A673 (cell line): ENCODE results near the gene LRP1B.

Experiments used
- EZH2 ChIP-seq: fragments of 200-600 bp; sonication (generic); IDR thresholded peaks from 2 replicates; pipeline ENCODE4 v1.6.1; 2017; ENCODE audit warnings: borderline replicate concordance, low read depth, mild to moderate bottlenecking, mixed read lengths, antibody characterized with exemption, low read length; ENCODE audit not compliant: poor library complexity, severe bottlenecking
- TF ChIP-seq, protein P1 (sequence below): fragments of 300-800, 200-600 bp; sonication (generic); conservative IDR thresholded peaks from 2 replicates; pipeline ENCODE4 v1.5.1; 2017; ENCODE audit warnings: low read depth, mild to moderate bottlenecking, antibody characterized with exemption, low read length, moderate library complexity, mixed read lengths

DNA sequence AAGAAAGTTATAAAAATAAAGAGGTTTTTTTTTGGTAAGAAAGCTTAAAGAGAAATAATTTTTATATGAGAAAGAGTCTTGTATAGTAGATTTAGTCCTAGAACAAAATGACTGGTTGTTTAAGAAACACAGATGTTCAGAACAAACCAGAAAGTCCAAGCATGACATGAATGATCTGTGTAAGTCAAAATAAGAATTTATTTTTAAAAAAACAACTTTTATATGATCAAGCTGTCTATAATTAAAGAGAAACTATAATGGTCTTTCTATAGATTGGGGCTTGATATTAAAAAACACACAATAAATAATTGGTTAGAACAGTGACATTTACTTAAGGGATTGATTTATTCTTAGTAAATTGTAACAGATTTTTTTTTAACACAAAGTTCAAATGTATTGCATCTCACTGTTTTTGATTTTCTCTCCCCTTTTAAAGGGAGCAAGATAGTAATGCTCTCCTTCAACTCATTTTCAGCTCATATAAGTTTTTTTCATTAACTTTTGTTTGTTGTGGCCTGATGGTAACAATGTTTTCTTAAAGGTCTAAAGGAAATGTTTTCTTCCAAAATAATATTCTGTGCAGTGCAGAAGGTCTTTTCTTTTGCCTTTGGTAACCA, 1256.8 kb downstream of the LRP1B start:
- TF ChIP-seq, protein P1, sequence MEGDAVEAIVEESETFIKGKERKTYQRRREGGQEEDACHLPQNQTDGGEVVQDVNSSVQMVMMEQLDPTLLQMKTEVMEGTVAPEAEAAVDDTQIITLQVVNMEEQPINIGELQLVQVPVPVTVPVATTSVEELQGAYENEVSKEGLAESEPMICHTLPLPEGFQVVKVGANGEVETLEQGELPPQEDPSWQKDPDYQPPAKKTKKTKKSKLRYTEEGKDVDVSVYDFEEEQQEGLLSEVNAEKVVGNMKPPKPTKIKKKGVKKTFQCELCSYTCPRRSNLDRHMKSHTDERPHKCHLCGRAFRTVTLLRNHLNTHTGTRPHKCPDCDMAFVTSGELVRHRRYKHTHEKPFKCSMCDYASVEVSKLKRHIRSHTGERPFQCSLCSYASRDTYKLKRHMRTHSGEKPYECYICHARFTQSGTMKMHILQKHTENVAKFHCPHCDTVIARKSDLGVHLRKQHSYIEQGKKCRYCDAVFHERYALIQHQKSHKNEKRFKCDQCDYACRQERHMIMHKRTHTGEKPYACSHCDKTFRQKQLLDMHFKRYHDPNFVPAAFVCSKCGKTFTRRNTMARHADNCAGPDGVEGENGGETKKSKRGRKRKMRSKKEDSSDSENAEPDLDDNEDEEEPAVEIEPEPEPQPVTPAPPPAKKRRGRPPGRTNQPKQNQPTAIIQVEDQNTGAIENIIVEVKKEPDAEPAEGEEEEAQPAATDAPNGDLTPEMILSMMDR: no peak
- no peak for TF ChIP-seq EZH2
